Measurements from ENCODE around the gene PIP4K2A. TPM values are rescaled to one million over a fixed set of nuclear protein-coding genes. Genes with fewer than 3 reads are reported as not detected.

Gene PIP4K2A
- total and polyA plus RNA-seq, 2 experiments from 2014 or later = 16.5 to 31.1 TPM

- Histone ChIP-seq H3K27me3 (no peaks in the 10 kb centered on the region), H3K79me2 (peaks cover 46% of the 10 kb centered on the region), H3K4me3 (no peak overlapping the region), H2AFZ (no peak overlapping the region), H4K20me1 (ENCODE audit: insufficient read depth, poor library complexity, severe bottlenecking) (no peaks in the 10 kb centered on the region), H3K9me2 (replicated peaks; ENCODE audit: insufficient read depth) (no peaks in the 10 kb centered on the region), H3K4me1 (ENCODE audit: insufficient read depth) (peaks cover 8% of the 10 kb centered on the region), H3K4me2 (no peak overlapping the region), H3K36me3 (replicated peaks; ENCODE audit: insufficient read depth, low read depth) (no peaks in the 10 kb centered on the region), H3K9me3 (ENCODE audit: low read depth) (no peaks in the 10 kb centered on the region), H3K27ac (peak overlapping the region; percentile 50)
- no peak for TF ChIP-seq EZH2 (IDR thresholded peaks at IDR 0.05; ENCODE audit: borderline replicate concordance)
- no peak for TF ChIP-seq EZH2phosphoT487 (IDR thresholded peaks at IDR 0.05; ENCODE audit: low read depth, severe bottlenecking, unreplicated experiment)
- no peak for TF ChIP-seq CTCF (IDR thresholded peaks at IDR 0.05; ENCODE audit: poor library complexity)
- DNase-seq (ENCODE audit: low spot score) = no peak
- 93% methylated on average over 3 of the region's 3 CpGs for WGBS (ENCODE audit: low lambda C conversion rate, missing lambda C conversion rate)
Measured at GRCh38 chr10:22631185-22631584, 83.2 kb downstream of the PIP4K2A start.

- no peaks in the 10 kb centered on the region for H3K36me3 ChIP-seq (replicated peaks; ENCODE audit: insufficient read depth, low read depth)
- peaks cover 13% of the 10 kb centered on the region for H3K4me1 ChIP-seq (ENCODE audit: insufficient read depth)
- H3K4me2 ChIP-seq = peak overlapping the region; percentile 21
- no peaks in the 10 kb centered on the region for H3K9me2 ChIP-seq (replicated peaks; ENCODE audit: insufficient read depth)
- peak overlapping the region; percentile 50 for H3K27ac ChIP-seq
- TF ChIP-seq EZH2phosphoT487 (IDR thresholded peaks at IDR 0.05; ENCODE audit: low read depth, severe bottlenecking, unreplicated experiment) (no peak), CTCF (IDR thresholded peaks at IDR 0.05; ENCODE audit: poor library complexity) (no peak), EZH2 (IDR thresholded peaks at IDR 0.05; ENCODE audit: borderline replicate concordance) (no peak)
- H3K79me2 ChIP-seq = peaks cover 43% of the 10 kb centered on the region
- no peaks in the 10 kb centered on the region for H3K9me3 ChIP-seq (ENCODE audit: low read depth)
- H2AFZ ChIP-seq = no peak overlapping the region
- no peak overlapping the region for H3K4me3 ChIP-seq
- no peaks in the 10 kb centered on the region for H4K20me1 ChIP-seq (ENCODE audit: insufficient read depth, poor library complexity, severe bottlenecking)
- H3K27me3 ChIP-seq = no peaks in the 10 kb centered on the region
- WGBS (ENCODE audit: low lambda C conversion rate, missing lambda C conversion rate) = 83% methylated on average over 7 of the region's 7 CpGs
- DNase-seq (ENCODE audit: low spot score) = no peak
Measured at GRCh38 chr10:22630234-22631174, 83.9 kb downstream of the PIP4K2A start.

- Histone ChIP-seq H3K9me3 (ENCODE audit: low read depth) (no peaks in the 10 kb centered on the region), H3K36me3 (replicated peaks; ENCODE audit: insufficient read depth, low read depth) (no peaks in the 10 kb centered on the region), H3K9me2 (replicated peaks; ENCODE audit: insufficient read depth) (no peaks in the 10 kb centered on the region), H3K27ac (peak overlapping the region; percentile 50), H3K4me1 (ENCODE audit: insufficient read depth) (peaks cover 17% of the 10 kb centered on the region), H2AFZ (no peak overlapping the region), H3K4me3 (no peak overlapping the region), H3K4me2 (no peak overlapping the region), H3K79me2 (peaks cover 43% of the 10 kb centered on the region), H4K20me1 (ENCODE audit: insufficient read depth, poor library complexity, severe bottlenecking) (no peaks in the 10 kb centered on the region), H3K27me3 (no peaks in the 10 kb centered on the region)
- 96% methylated on average over 4 of the region's 4 CpGs for WGBS (ENCODE audit: low lambda C conversion rate, missing lambda C conversion rate)
- DNase-seq (ENCODE audit: low spot score) = no peak
- TF ChIP-seq CTCF (IDR thresholded peaks at IDR 0.05; ENCODE audit: poor library complexity) = no peak
- TF ChIP-seq EZH2 (IDR thresholded peaks at IDR 0.05; ENCODE audit: borderline replicate concordance) = no peak
- TF ChIP-seq EZH2phosphoT487 (IDR thresholded peaks at IDR 0.05; ENCODE audit: low read depth, severe bottlenecking, unreplicated experiment) = no peak
Measured at GRCh38 chr10:22629852-22630233, 84.5 kb downstream of the PIP4K2A start.
